Vagina (tissue), 2 donors: Measurements from ENCODE around the gene AFAP1.

Experiments used
- POLR2A ChIP-seq, 2 donors: fragments of 450-650 bp; IDR thresholded peaks; one replicate each; pipeline ENCODE4 v1.6.1; 2017; ENCODE audit warnings: antibody characterized with exemption in 2 of 2, mild to moderate bottlenecking in 2 of 2, moderate library complexity in 2 of 2
- POLR2AphosphoS5 ChIP-seq, 2 donors: sonication (generic); formaldehyde crosslinking; IDR thresholded peaks; one replicate each; pipeline ENCODE4 v1.9.0; 2017; ENCODE audit warnings: antibody characterized with exemption in 2 of 2, mild to moderate bottlenecking in 2 of 2, low read depth in 1 of 2; ENCODE audit not compliant: insufficient read depth in 1 of 2
- TF ChIP-seq, protein P1 (sequence below), 3 experiments: fragments of 450-650 bp in 2 of 3; fragments of 200-600 bp in 1 of 3; sonication (generic) in 1 of 3; IDR thresholded peaks; one replicate each; pipeline ENCODE4 v1.5.1; 2017 to 2019; ENCODE audit warnings: antibody characterized with exemption in 3 of 3, mild to moderate bottlenecking in 2 of 3, moderate library complexity in 2 of 3

GRCh38 chr4:7795983-7796382, 143.7 kb downstream of the AFAP1 start:
- no peak for TF ChIP-seq POLR2AphosphoS5 (IDR thresholded peaks at IDR 0.05; ENCODE audit: insufficient read depth in 1 of 2, low read depth in 1 of 2)
- no peak for TF ChIP-seq POLR2A (IDR thresholded peaks at IDR 0.05)
- TF ChIP-seq, protein P1, sequence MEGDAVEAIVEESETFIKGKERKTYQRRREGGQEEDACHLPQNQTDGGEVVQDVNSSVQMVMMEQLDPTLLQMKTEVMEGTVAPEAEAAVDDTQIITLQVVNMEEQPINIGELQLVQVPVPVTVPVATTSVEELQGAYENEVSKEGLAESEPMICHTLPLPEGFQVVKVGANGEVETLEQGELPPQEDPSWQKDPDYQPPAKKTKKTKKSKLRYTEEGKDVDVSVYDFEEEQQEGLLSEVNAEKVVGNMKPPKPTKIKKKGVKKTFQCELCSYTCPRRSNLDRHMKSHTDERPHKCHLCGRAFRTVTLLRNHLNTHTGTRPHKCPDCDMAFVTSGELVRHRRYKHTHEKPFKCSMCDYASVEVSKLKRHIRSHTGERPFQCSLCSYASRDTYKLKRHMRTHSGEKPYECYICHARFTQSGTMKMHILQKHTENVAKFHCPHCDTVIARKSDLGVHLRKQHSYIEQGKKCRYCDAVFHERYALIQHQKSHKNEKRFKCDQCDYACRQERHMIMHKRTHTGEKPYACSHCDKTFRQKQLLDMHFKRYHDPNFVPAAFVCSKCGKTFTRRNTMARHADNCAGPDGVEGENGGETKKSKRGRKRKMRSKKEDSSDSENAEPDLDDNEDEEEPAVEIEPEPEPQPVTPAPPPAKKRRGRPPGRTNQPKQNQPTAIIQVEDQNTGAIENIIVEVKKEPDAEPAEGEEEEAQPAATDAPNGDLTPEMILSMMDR (IDR thresholded peaks at IDR 0.05): no peak
